PC-3 (cell line): Measurements from ENCODE around the gene NFYC.

Source experiments
- CTCF ChIP-seq: fragments of 300-600 bp; sonication (generic); conservative IDR thresholded peaks from 2 replicates; pipeline ENCODE4 v1.5.1; 2017; ENCODE audit warnings: antibody characterized with exemption, low read depth, mild to moderate bottlenecking, low read length
- EZH2 ChIP-seq: fragments of 300-600 bp; sonication (generic); IDR thresholded peaks from one replicate; pipeline ENCODE4 v1.6.1; 2017; ENCODE audit warnings: antibody characterized with exemption, mild to moderate bottlenecking, low read length; ENCODE audit not compliant: unreplicated experiment

- no peak for TF ChIP-seq EZH2
- TF ChIP-seq CTCF = no peak
Measured at GRCh38 chr1:40792036-40792435, 100.5 kb downstream of the NFYC start.
